NCI-H460 (cell line): ENCODE results near the gene CHRNA3. TPM values are rescaled to one million over a fixed set of nuclear protein-coding genes. Genes with fewer than 3 reads are reported as not detected.
A peak's percentile ranks its signal among the peaks of the same experiment; 100 is the strongest.
"Not testable (repeated sequence)": the region's sequence is repeated elsewhere in the genome, so short reads cannot be mapped to it uniquely, and the experiment has no call there.

ENCODE experiments used
- DNase-seq: peaks from one replicate; pipeline ENCODE4 v3.0.0-alpha.2; 2016; ENCODE audit warnings: low read depth; ENCODE audit errors: extremely low read depth
- total RNA-seq: library from RNA; depleted of rRNA; stranded (reverse); fragments of >200 nt; shearing (Covaris generic); gene quantifications from 2 replicates; pipeline ENCODE4 v1.2.3, GENCODE V29; 2014

CHRNA3 gene
- total RNA-seq, 1 experiment from 2014 or later = not detected

DNA sequence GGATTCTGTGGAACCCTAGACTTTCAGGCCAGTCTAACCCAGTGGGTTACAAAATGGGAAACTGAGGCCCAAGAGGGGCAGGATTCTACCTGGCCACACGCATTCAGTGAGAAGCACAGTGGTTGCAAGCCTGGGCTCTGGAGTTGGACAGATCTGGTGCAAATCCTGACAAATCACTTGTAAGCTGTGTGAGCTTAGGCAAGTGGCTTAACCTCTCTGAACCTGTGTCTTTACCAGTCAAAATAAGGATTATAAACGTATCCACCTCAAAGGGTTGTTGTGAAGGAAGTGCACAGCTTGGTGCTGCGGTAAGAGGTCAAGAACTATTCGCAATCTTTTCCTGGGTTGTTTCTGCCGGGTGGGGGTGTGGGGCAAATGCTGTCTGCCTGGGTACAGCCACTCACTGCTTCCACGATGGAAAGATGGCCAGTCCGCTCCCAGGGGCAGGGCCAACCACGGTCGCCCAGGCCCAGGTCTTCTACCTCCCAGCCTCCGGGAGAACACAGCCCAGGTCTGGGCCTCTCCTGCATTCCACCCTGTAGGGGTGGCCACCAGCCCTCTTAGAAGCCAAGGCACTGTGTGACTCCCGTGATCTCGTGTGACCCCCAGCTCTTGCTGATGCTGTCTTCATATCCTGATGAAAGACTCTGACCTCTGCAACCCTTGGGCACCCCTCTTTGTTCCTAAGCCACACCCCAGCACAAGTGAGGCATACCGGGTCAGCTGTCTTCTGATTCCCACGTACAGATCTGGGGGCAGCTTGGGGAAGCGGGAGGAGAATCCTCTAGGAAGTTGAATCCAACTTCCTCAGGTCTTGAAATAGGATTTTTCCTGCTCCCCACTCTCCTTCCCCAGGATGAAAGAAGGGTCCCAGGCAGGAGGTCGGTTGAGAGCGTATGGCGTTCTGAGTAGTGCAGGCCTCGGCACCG is 1.5 kb downstream of the CHRNA3 start:
- no peak for DNase-seq

DNA sequence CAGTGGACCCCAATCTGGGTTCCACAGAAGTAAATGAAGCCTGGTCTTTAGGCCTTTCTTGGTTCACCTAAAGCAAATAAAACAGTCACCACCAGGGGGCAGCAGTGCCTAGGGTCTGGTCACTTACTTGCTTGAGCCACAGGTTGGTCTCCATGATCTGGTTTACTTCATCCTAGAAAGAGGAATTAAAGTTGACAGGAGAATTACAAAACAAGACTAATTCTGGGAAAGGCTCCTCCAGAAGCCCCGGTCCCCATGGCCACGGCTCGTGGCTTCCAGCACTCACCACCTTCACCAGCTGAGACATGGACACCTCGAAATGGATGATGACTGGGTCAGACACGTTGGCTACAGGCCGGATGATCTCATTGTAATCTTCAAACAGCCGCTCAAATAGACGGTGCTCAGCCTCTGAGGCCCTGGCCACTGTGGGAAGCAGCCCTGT is 2.3 kb downstream of the CHRNA3 start:
- peak; percentile 78 for DNase-seq

DNA sequence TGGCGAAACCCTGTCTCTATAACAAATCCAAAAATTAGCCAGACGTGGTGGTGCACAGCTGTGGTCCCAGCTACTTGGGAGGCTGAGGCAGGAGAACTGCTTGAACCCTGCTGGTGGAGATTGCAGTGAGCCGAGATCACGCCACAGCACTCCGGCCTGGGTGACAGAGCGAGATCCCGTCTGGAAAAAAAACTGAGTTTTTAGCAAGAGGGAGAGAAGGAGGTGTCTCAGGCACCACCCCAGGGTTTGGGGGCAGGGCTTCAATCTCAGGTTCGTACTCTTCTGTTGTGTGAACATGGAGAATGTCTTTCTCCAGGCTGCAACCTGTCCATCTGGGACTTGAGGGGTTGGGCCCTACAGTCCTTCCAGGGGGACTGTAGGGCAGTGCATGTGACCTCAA is 2.7 kb downstream of the CHRNA3 start:
- no peak for DNase-seq

DNA sequence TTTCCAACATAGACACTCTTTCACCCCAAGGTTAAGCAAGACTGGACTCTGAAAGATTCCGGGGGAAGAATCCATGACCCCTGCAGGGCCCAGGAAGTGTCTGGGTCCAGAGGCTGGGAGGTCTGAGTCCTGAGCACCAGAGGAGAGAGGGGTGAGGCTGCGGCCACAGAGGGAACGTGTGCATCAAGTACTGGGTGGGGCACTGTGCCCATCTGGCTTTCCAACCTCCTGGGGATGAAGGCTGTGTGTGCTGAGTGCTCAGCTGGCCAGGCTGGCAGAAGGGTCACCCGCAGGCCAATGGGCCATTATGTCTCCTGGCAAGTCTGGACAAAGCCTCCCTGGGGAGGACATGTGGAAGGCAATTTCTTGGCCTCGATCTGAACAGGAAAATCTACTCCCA is 3.3 kb downstream of the CHRNA3 start:
- no peak for DNase-seq

DNA sequence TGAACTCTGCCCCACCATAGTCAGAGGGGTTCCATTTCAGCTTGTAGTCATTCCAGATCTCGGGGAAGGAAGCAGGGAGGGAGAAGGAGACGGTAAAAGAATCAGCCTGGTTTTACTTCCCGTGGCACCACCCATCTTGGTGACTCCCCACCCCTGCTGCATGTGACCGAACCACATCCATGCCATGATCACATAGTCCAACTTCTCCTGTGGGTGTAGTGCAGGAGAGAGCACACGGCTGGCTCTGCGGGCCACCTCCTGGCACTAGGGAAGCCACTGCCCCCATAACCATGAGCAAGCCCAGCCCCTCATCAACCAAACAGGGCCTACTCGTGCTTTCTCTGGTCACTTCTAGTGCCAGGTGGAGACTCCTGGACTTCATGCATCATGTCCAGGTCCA is 3.7 kb downstream of the CHRNA3 start:
- no peak for DNase-seq

DNA sequence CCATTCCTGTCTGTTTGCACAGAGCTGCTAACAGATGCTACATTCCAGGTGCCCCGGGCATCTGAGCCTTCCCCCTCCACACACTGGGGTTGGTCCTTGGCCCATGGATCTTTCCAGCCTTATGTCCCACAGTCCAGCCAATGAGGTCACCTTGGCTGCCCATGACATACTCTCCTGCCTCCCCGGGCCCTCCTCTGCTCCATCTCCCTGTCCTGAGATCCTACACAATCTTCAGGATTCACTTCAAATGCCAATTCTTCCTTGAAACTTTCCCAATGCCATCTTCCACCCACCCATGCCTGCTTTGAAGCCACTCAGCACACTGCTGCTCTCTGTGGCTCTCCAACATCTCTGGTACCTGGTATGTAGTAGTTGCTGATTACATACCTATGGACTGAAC is 4.3 kb downstream of the CHRNA3 start:
- no peak for DNase-seq

DNA sequence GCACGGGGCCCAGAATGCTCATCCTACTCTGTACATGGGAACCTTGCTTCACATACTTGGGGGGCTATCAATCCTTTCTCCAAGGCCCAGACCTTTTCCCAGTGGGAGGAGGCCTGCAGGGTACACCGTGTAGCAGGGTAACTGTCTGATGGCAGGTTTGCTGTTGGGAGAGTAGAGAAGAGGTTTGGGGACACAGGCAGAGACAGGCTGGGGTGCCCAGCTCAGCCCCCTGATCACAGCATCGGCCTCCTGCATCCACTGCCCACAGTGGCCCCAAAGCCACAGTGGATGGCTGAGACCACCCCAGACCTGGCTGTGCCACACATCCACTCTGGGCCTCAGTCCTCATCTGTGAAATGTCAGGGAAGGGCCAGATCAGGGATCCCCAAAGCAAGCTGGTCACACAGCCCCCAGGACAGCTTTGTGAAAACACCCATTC is 5.6 kb downstream of the CHRNA3 start:
- no peak for DNase-seq

DNA sequence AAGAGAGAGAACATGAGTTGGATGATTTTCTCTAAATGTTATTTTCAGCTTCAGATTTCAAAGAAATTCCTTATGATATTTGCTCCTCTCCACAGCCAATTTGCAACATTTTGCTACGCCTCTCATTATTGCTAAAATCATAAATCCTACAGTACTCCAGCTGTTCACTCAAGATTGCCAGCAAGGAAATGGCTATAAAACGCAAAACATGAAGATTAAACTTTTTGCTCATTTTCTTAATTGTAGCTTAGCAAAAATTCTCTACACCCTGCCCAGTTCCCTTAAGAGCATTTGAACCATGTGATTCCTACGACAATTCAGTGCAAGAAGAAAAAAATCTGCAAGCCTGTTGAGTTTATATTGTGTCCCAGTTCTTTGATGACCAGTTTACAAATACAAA is 6.8 kb downstream of the CHRNA3 start:
- no peak for DNase-seq

DNA sequence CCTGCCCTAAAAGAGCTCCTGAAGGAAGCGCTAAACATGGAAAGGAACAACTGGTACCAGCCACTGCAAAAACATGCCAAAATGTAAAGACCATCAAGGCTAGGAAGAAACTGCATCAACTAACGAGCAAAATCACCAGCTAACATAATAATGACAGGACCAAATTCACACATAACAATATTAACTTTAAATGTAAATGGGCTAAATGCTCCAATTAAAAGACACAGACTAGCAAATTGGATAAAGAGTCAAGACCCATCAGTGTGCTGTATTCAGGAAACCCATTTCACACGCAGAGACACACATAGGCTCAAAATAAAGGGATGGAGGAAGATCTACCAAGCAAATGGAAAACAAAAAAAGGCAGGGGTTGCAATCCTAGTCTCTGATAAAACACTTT is 11.2 kb downstream of the CHRNA3 start:
- DNase-seq = not testable (repeated sequence)

DNA sequence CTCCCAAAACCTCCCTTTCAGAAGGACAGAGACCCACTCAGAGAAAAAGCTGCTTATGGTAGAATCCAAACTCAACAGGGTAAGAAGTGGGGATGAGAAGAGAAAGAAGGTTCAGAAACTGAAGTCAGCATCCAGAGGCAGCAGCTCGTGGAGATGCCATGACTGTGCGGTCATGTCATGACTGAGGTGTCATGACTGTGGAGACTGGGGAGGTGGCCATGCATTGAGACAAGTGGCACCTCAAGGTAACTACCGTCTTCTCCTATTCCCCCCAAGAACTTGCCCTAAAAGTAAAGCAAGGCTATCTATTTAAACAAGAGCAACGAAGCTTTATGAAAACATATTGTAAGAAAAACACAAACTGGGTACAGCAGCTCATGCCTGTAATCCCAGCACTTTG is 15.1 kb downstream of the CHRNA3 start:
- no peak for DNase-seq

DNA sequence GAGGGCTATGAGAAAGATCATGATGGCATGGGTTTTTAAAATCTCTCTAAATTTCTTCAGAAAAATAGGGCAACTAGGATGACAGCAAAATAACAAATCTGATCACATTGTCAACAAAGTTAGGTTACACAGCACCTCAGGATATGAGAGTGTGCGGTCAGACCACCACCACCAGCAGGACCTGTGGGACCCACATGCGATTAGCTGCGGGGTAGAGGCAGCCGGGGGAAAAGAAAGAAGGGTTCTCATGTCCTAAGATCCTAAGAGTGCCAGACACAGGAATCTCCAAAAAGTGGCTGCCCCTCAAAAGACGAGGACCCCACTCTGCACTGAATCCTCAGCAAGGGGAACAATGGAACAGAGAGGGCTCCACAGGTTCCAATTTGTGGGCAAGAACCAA is 15.6 kb downstream of the CHRNA3 start:
- DNase-seq = no peak

DNA sequence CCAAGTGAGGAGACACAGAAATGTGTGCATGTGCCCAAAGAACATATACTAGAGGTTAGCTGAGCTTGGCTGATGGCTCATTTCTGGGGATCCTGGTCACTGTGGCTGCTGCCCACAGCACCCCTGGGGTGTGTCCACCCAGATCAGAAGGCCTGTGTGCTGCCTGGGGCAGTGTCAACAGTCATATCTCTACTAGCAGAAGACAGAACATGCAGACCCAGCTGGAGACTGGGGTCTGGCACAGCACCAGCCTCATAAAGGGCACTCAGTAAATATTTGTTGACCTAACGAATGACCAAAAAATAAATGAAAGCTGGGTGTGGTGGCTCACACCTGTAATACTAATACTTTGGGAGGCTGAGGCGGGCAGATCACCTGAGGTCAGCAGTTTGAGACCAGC is 16.4 kb downstream of the CHRNA3 start:
- no peak for DNase-seq

DNA sequence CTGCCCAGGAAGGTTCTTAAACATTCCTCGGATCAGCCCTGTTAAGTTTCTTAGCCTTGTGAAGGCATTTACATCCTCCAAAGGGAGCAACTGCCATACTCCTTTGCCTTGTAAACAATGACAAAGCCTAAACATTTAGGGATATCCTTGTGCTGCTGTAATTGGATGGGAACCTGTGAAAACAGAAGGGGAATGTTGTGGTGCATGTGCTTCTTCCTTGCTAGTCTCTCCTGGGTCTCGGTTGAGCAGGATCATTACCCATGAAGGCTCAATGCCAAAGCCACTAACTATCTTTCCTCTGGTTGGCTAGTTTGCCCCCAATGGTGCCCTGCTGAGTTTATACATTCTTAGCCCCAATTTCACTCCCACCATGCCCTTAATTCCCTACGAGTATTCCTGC is 17.3 kb downstream of the CHRNA3 start:
- no peak for DNase-seq

DNA sequence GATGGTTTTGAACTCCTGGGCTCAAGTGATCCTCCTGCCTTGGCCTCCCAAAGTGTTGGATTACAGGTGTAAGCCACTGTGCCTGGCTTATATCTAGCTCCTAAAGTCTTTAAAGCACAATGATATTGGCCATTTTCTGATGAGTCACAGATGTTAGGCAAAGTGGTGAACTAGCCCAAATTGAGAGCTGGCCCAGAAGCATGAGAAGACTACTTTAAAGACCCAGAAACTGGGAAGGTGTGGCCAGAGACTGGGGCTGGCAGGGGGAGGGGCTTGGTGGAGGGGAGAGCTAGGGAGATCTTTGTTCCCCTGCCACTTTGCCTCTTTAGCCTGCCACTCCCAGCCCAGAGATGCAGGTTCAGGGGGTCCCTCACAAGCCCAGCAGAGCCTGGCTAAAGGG is 21.6 kb downstream of the CHRNA3 start:
- DNase-seq = no peak

DNA sequence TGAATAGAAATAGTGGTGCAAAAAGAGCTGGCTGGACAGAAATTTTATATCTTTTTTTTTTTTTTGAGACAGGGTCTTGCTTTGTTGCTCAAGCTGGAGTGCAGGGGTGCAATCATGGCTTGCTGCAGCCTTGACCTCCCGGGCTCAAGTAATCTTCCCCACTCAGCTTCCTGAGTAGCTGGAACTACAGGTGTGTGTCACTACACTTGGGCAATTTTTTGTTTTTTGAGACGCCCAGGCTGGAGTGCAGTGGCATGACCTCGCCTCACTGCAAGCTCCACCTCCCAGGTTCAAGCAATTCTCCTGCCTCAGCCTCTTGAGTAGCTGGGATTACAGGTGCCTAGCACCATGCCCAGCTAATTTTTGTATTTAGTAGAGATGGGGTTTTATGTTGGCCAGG is 22.4 kb downstream of the CHRNA3 start:
- DNase-seq = no peak

DNA sequence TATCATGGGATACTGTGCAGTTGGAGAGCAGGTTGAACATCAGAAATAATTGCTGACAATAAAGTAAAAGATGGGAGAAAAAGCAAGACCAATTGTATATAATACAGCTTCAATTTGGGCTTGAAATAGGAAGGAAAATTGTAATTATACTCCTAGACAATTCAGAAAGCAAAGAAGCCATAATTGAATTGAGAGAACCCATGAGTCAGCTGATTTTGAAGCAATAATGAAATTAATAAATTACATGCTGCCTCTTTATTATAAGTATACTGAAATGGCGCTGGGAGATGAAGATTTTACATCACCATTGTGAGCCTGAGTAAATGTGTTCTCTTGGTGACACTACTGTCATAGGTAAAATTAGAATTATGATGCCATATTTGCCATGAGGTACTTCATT is 23.2 kb downstream of the CHRNA3 start:
- no peak for DNase-seq

DNA sequence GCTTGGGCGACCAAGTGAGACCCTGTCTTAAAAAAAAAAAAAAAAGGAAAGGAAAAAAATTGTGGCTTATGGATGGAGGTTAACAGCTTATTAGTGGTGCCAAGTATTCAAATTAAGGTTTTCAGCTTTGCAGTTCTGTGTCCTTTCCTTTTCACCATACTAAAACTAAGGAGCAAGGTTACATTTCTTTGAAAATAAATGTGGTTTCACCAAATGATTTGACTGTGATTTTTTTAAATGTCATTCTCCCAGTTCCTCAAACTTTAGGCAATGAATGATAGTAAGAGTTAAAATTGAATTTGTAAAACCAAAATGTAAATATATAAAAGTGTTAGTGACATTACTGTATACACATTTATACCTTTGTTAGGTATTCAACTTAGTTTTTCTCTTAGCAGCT is 45.9 kb downstream of the CHRNA3 start:
- no peak for DNase-seq

DNA sequence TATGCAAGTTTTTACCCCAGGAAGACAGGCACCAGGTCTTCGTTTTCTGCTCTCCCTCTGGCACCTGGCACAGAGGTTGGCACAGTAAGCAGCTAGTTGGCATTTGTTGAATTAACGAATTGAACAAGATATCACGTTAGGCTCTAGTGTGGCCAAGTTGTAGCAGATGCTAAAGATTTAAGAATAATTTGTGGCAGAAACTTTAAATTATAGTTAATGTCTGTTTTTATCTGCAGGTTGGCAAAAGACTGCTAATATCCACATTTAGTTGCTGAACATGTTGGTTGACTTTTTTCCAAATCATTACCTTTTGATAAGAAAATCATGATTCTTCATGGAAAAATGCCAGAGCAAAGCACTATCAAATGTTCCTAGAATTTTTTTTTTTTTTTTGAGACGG is 47.4 kb downstream of the CHRNA3 start:
- DNase-seq = no peak

DNA sequence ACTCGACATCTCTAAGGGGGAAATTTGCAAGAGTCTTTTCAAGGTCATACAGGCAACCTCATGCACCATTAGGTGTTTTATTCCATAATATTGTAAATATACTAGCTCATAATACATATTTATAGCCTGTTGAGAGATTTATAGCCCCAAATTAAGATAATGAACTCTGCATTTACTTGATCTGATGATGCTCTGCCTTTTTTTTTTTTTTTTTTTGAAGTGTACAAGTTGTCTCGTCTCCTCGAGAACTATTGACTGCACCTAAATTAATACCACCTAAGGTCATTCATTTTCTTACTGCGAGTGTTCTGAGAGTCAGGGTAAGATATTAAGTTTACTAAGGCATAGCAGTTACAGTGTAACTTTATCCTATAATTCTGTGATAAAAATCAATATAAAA is 49.4 kb downstream of the CHRNA3 start:
- no peak for DNase-seq

DNA sequence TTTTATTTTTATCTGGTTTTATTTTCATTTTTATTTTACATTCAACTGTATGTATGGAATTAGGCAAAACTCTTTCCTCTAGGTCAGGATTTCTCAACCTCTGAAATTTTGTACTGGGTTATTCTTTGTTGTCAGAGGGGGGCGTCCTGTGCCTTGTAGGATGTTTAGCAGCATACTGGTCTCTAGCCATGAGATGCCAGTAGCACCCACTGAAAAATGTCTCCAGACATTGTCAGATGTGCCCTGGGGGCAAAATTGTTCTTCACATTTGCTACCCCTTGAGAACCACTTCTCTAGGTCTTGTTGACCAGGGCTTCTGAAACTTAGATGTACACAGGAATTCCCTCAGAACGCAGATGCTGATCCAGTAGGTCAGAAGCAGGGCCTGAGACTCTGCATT is 50.1 kb downstream of the CHRNA3 start:
- DNase-seq = no peak

DNA sequence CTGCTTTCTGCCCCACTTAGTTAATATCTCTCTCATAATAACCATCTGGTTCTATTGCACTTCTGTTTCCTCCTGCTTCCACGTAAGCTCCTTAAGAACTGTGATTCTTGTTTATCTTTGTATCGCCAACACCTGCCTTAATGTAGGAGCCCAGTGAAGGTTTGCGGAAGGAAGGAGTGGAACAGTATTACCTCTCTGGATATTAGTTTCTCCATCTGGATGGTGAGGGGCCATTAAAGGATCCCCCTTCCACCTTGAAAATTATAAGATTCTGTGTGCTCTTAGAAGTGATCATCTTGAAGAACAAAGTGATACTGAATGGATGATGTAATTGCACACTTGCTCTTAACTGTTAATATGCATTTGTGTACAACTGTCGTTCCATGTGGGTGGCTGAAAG is 53.3 kb downstream of the CHRNA3 start:
- no peak for DNase-seq

DNA sequence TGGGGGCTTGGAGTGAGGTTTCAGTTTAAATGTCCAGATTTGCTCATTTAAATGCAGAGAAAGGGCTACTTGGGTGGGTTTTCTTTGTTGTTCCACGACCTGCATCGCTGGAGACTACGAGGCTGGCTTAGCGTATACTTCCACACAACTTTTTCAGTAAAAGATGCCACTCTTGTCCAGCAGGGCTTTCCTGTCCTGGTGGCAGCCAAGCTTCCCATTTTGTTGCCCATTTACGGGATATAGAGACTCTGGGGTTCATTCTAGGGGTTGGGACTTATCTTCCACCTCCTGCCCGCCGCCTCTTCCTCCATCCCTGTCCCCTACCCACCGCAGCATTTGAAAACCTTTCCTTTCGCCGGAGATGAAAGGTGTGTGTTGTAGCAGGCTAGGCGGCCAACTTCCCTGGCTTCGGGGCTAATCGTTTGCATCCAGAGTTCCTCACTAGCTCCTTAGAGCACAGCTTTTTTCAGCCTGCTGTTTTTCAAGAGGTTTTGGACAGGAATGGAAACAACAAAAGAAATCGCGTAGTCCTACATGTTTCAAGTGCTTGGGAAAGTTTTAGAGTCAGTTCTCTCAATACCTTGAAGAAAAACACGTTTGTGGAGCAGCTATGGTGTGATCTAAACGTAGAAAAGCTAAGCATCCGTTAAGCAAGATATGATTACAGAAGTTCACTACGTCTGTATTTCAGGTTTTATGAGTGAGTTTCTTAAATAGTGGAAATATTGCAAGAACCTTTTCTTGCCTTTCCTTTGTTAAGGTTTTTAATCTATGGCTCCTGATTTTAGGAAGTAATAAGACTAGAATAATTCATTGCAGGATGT is 54.6 kb downstream of the CHRNA3 start:
- DNase-seq = peak; percentile 22
